ENCODE measurements around the gene CORO1C. TPM values are rescaled to one million over a fixed set of nuclear protein-coding genes. Genes with fewer than 3 reads are reported as not detected.

CORO1C gene
- total and polyA plus RNA-seq, 9 of the 15 experiments (the other 6 are each of a cell fraction or from before 2014, with no cell fraction given): 55.2 to 280 (median 150) TPM

GRCh38 chr12:108732489-108733229, 1.3 kb upstream of the CORO1C start (continued):
- no peak for TF ChIP-seq PATZ1 (CRISPR knock-in tag; IDR thresholded peaks at IDR 0.05; ENCODE audit: borderline replicate concordance)
- 0 out of 2 replicates have a peak, but pooled peaks have one; percentile 33 for TF ChIP-seq CBX1 (IDR thresholded peaks at IDR 0.05; ENCODE audit: low read depth)
- no peak for TF ChIP-seq TAF7 (tag; IDR thresholded peaks at IDR 0.05)
- peak in 1 of 2 experiments; percentile 23; a peak in 1 of 3 replicates for TF ChIP-seq CBX3 (IDR thresholded peaks at IDR 0.05; ENCODE audit: borderline replicate concordance in 1 of 2, low read length in 2 of 2)

GRCh38 chr12:108731866-108732461, 646 bp upstream of the CORO1C start:
- no TSS peak for BruUV-seq (replicated peaks)
- peaks cover 44% of the 10 kb centered on the region for H3K79me2 ChIP-seq (ENCODE audit: control insufficient read depth, insufficient read depth, low read length)
- H3K4me3 ChIP-seq: peak overlapping the region; percentile 89
- in situ Hi-C loops (cut with MboI) (no loop called here), intact Hi-C loops (cut with micrococcal nuclease) (loop anchor here (2.0 to 5.0 kb wide), 3 partner anchors 67 to 170 kb away; partner anchors contain the start of genes ISCU and SART3)
- peak overlapping the region; percentile 92 for H2AFZ ChIP-seq (ENCODE audit: low read depth, low read length)
- no peaks in the 10 kb centered on the region for H3K9me1 ChIP-seq (ENCODE audit: control insufficient read depth, insufficient read depth, low read length)
- peak overlapping the region; percentile 93 for H3K4me2 ChIP-seq (ENCODE audit: insufficient read depth, low read length)
- H3K4me1 ChIP-seq (replicated peaks in 1 of 2; ENCODE audit: control insufficient read depth in 2 of 2, insufficient read depth in 2 of 2, low read length in 2 of 2): peaks cover 21 to 28% of the 10 kb centered on the region in 2 experiments
- ChIA-PET CTCF (ENCODE audit: low intra/inter-chr PET ratio) (no interaction called here), POLR2A (interaction anchor here (0.6 to 1.1 kb wide), 4 partner anchors 18 to 87 kb away, joined by 3 to 4 read pairs (median 4); no protein-coding TSS in a partner anchor)
- DNase-seq (ENCODE audit: extremely low read depth in 1 of 4, low spot score in 3 of 4) (peak; percentile 98 to 99 (median 98)), FAIRE-seq (peak; percentile 95), ATAC-seq (peak; percentile 81)
- peak overlapping the region; percentile 93 for H3K27ac ChIP-seq (ENCODE audit: extremely low read depth, low read depth, low read length)
- H3K9ac ChIP-seq (ENCODE audit: insufficient read depth in 1 of 2, low read depth in 2 of 2, low read length in 2 of 2): peak overlapping the region; percentile 89 to 99
- peaks cover 14% of the 10 kb centered on the region; the same call in 1 of the 2 replicates for H4K20me1 ChIP-seq (replicated peaks; ENCODE audit: control insufficient read depth, insufficient read depth, low read length)
- 5% methylated on average over 34 of the region's 34 CpGs for WGBS (ENCODE audit: insufficient coverage, low coverage, missing lambda C conversion rate)
- H3K9me3 ChIP-seq (replicated peaks; ENCODE audit: control insufficient read depth, insufficient read depth, low read depth, low read length): no peaks in the 10 kb centered on the region
- peaks cover 21% of the 10 kb centered on the region for H3K36me3 ChIP-seq (ENCODE audit: control insufficient read depth, insufficient read depth, low read length)
- no peaks in the 10 kb centered on the region for H3K27me3 ChIP-seq (ENCODE audit: control insufficient read depth in 2 of 2, insufficient read depth in 2 of 2, low read length in 2 of 2)
- TF ChIP-seq NFXL1 (CRISPR knock-in tag; IDR thresholded peaks at IDR 0.05) (no peak), ATF7 (IDR thresholded peaks at IDR 0.05) (peak; percentile 22; the same call in 1 of the 2 replicates), SP1 (CRISPR knock-in tag; IDR thresholded peaks at IDR 0.05) (peak; percentile 91), NKRF (IDR thresholded peaks at IDR 0.05; ENCODE audit: borderline replicate concordance) (0 out of 2 replicates have a peak, but pooled peaks have one; percentile 55), HMG20B (CRISPR knock-in tag; IDR thresholded peaks at IDR 0.05) (no peak), ZBTB11 (CRISPR knock-in tag; IDR thresholded peaks at IDR 0.05) (no peak), NCOA6 (IDR thresholded peaks at IDR 0.05) (no peak)
